A549 (cell line): ENCODE data around the gene CCDC170.

Experiments used
- EP300 ChIP-seq, 2 experiments: fragments of >200 bp; sonication (Bioruptor Twin); formaldehyde crosslinking; IDR thresholded peaks; 2 replicates in 1 of 2; 3 replicates in 1 of 2; pipeline ENCODE4 v1.6.1; 2016 to 2017
- POLR2A ChIP-seq: IDR thresholded peaks from 2 replicates; pipeline ENCODE4 v1.6.1; 2012; ENCODE audit warnings: mild to moderate bottlenecking, low read length
- REST ChIP-seq: fragments of 200-600 bp; sonication (generic); IDR thresholded peaks from 2 replicates; pipeline ENCODE4 v1.6.1; 2016; ENCODE audit warnings: antibody characterized with exemption, mild to moderate bottlenecking, moderate library complexity
- RFX5 ChIP-seq: fragments of 450-650 bp; IDR thresholded peaks from 2 replicates; pipeline ENCODE4 v1.7.1; 2014; ENCODE audit warnings: antibody characterized with exemption, mild to moderate bottlenecking, moderate library complexity
- ZSCAN20 ChIP-seq: fragments of 250-450 bp; sonication (Bioruptor Pico); IDR thresholded peaks from 2 replicates; pipeline ENCODE4 v1.8.0; 2022; ENCODE audit warnings: mild to moderate bottlenecking, moderate library complexity
- TF ChIP-seq, protein P1 (sequence below): fragments of >200 bp; sonication (Bioruptor Twin); formaldehyde crosslinking; IDR thresholded peaks from 3 replicates; pipeline ENCODE4 v1.5.1; 2016

- TF ChIP-seq RFX5 (no peak), REST (no peak), ZSCAN20 (CRISPR knock-in tag) (no peak), EP300 (IDR thresholded peaks at IDR 0.05) (no peak), POLR2A (no peak)
- TF ChIP-seq, protein P1, sequence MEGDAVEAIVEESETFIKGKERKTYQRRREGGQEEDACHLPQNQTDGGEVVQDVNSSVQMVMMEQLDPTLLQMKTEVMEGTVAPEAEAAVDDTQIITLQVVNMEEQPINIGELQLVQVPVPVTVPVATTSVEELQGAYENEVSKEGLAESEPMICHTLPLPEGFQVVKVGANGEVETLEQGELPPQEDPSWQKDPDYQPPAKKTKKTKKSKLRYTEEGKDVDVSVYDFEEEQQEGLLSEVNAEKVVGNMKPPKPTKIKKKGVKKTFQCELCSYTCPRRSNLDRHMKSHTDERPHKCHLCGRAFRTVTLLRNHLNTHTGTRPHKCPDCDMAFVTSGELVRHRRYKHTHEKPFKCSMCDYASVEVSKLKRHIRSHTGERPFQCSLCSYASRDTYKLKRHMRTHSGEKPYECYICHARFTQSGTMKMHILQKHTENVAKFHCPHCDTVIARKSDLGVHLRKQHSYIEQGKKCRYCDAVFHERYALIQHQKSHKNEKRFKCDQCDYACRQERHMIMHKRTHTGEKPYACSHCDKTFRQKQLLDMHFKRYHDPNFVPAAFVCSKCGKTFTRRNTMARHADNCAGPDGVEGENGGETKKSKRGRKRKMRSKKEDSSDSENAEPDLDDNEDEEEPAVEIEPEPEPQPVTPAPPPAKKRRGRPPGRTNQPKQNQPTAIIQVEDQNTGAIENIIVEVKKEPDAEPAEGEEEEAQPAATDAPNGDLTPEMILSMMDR = no peak
Measured at GRCh38 chr6:151481786-151482185, 12.0 kb upstream of the CCDC170 start.
